CD14-positive monocyte (primary cell): ENCODE results near the gene MRPS34. TPM values are rescaled to one million over a fixed set of nuclear protein-coding genes. Genes with fewer than 3 reads are reported as not detected.

Experiments
- DNase-seq, 3 donors: peaks; one replicate each; pipeline ENCODE4 v3.0.0-alpha.2; 2011 to 2022
- H2AFZ ChIP-seq: 2 replicates; pipeline ENCODE4 v1.6.0; 2012; ENCODE audit warnings: mild to moderate bottlenecking, low read depth, low read length, inconsistent platforms; ENCODE audit not compliant: insufficient read depth, poor library complexity, severe bottlenecking
- H3K27ac ChIP-seq, 2 donors: 1 replicate in 1 of 2; 2 replicates in 1 of 2; pipeline ENCODE4 v1.5.1; 2012 to 2013; ENCODE audit warnings: low read length in 2 of 2, control low read depth in 1 of 2, inconsistent platforms in 1 of 2, low read depth in 1 of 2, mild to moderate bottlenecking in 1 of 2
- H3K27me3 ChIP-seq, 2 donors: one replicate each; pipeline versions ENCODE4 v1.6.0 to v1.6.1; 2011 to 2013; ENCODE audit warnings: low read length in 2 of 2; ENCODE audit not compliant: control insufficient read depth in 2 of 2, insufficient read depth in 2 of 2
- H3K36me3 ChIP-seq, 2 donors: replicated peaks in 1 of 2; 1 replicate in 1 of 2; 2 replicates in 1 of 2; pipeline versions ENCODE4 v1.5.1 to v1.6.1; 2012 to 2013; ENCODE audit warnings: low read length in 2 of 2, control low read depth in 1 of 2, inconsistent platforms in 1 of 2, mild to moderate bottlenecking in 1 of 2; ENCODE audit not compliant: insufficient read depth in 2 of 2, control insufficient read depth in 1 of 2
- H3K4me1 ChIP-seq, 2 donors: 1 replicate in 1 of 2; 2 replicates in 1 of 2; pipeline versions ENCODE4 v1.5.1 to v1.6.1; 2012 to 2013; ENCODE audit warnings: low read length in 2 of 2, control low read depth in 1 of 2, inconsistent platforms in 1 of 2, mild to moderate bottlenecking in 1 of 2, moderate library complexity in 1 of 2; ENCODE audit not compliant: insufficient read depth in 2 of 2, control insufficient read depth in 1 of 2
- H3K4me2 ChIP-seq: replicated peaks from 2 replicates; pipeline ENCODE3; 2012; ENCODE audit warnings: low read length, moderate library complexity, mild to moderate bottlenecking; ENCODE audit not compliant: poor library complexity, severe bottlenecking; ENCODE audit errors: extremely low read depth
- H3K4me3 ChIP-seq, 3 experiments: fragments of 200-600 bp in 1 of 3; sonication (generic) in 1 of 3; replicated peaks in 1 of 3; 1 replicate in 2 of 3; 2 replicates in 1 of 3; pipeline ENCODE4 v1.5.1; 2011 to 2013; ENCODE audit warnings: low read length in 3 of 3, mild to moderate bottlenecking in 3 of 3, control low read depth in 2 of 3, low read depth in 2 of 3, inconsistent platforms in 1 of 3, moderate library complexity in 1 of 3
- H3K79me2 ChIP-seq: 2 replicates; pipeline ENCODE4 v1.6.0; 2012; ENCODE audit warnings: mild to moderate bottlenecking, control low read depth, inconsistent platforms, low read length, moderate library complexity; ENCODE audit not compliant: insufficient read depth
- H3K9ac ChIP-seq: 2 replicates; pipeline ENCODE4 v1.6.0; 2017; ENCODE audit warnings: low read length, mild to moderate bottlenecking; ENCODE audit not compliant: insufficient read depth, poor library complexity, severe bottlenecking
- H3K9me3 ChIP-seq, 2 donors: replicated peaks in 1 of 2; 1 replicate in 1 of 2; 2 replicates in 1 of 2; pipeline versions ENCODE4 v1.5.1 to v1.6.1; 2012 to 2013; ENCODE audit warnings: low read length in 2 of 2, control low read depth in 1 of 2; ENCODE audit not compliant: control insufficient read depth in 1 of 2, insufficient read depth in 1 of 2
- H4K20me1 ChIP-seq: 2 replicates; pipeline ENCODE4 v1.6.0; 2012; ENCODE audit warnings: mild to moderate bottlenecking, low read length, control low read depth, moderate library complexity; ENCODE audit not compliant: insufficient read depth
- H3K27ac Mint-ChIP-seq, 7 donors: one replicate each; pipeline ENCODE4 v1.8.0; 2020; ENCODE audit warnings: mild to moderate bottlenecking in 7 of 7, mixed read lengths in 7 of 7, moderate library complexity in 6 of 7, inconsistent platforms in 2 of 7
- H3K27me3 Mint-ChIP-seq, 3 donors: one replicate each; pipeline ENCODE4 v1.8.0; 2021 to 2022; ENCODE audit warnings: low read depth in 3 of 3, mild to moderate bottlenecking in 3 of 3, mixed read lengths in 3 of 3, moderate library complexity in 3 of 3, inconsistent platforms in 1 of 3
- H3K36me3 Mint-ChIP-seq, 2 donors: one replicate each; pipeline ENCODE4 v1.8.0; 2020; ENCODE audit warnings: mixed read lengths in 2 of 2, inconsistent platforms in 1 of 2, mild to moderate bottlenecking in 1 of 2
- H3K4me1 Mint-ChIP-seq: one replicate; pipeline ENCODE4 v1.8.0; 2020; ENCODE audit warnings: mild to moderate bottlenecking, mixed read lengths
- H3K4me3 Mint-ChIP-seq, 2 donors: one replicate each; pipeline ENCODE4 v1.8.0; 2020; ENCODE audit warnings: mild to moderate bottlenecking in 2 of 2, mixed read lengths in 2 of 2, moderate library complexity in 1 of 2
- H3K9me3 Mint-ChIP-seq, 7 donors: one replicate each; pipeline ENCODE4 v1.8.0; 2020 to 2022; ENCODE audit warnings: mixed read lengths in 7 of 7, mild to moderate bottlenecking in 6 of 7, moderate library complexity in 6 of 7, inconsistent platforms in 2 of 7
- WGBS: methylation state at CpG from one replicate; pipeline ENCODE4 v1.1.5; 2013; ENCODE audit warnings: missing lambda C conversion rate; ENCODE audit not compliant: insufficient coverage; 5-methylcytosine and 5-hydroxymethylcytosine counted together
- intact Hi-C, 2 donors: fragments of 100-400 bp; cut with micrococcal nuclease; formaldehyde crosslinking; loops; one replicate each; pipeline versions ENCODE4 v1.15.0 to v1.15.1; 2023
- polyA plus RNA-seq, 3 donors: library from polyadenylated mRNA; depleted of rRNA in 1 of 3; unstranded in 2 of 3; stranded (reverse) in 1 of 3; fragments of 300-500 nt in 2 of 3; fragments of >200 nt in 1 of 3; fragmentation: Illumina TruSeq in 2 of 3; gene quantifications; 1 replicate in 2 of 3; 2 replicates in 1 of 3; pipeline ENCODE4 v1.2.3, GENCODE V29; 2012 to 2021
- TF ChIP-seq, protein P1 (sequence below): fragments of 200-600 bp; IDR thresholded peaks from one replicate; pipeline ENCODE4 v1.8.0; 2022; ENCODE audit warnings: antibody characterized with exemption, mild to moderate bottlenecking

The MRPS34 gene
- polyA plus RNA-seq, 3 donors = 34.5 to 137 (median 109) TPM

DNA sequence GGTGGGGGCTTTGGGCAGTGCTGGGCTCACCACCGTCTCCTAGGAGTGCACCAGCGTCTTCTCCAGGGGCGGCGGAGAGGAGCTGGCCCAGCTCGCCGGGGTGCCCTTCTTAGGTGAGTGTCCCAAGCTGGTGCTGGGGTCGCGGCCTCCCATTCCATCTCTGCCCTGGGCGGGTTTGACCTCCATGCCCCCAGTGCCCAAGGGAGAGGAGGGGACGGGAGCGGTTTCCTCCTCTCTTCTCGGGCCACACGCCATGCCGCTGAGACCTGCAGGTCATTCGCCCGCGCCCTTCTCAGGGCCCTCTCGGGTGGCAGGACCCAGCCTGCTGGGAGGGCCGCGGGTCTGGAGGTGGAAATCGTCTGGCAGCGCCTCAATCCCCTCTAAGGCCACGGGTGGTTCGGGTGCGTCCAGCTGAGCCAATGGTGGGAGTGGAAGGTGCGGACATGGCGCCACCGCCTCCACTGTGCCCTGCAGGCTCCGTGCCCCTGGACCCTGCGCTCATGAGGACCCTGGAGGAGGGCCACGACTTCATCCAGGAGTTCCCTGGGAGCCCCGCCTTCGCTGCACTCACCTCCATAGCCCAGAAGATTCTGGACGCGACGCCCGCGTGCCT, 15.3 kb upstream of the MRPS34 start:
- no peak for DNase-seq
- Histone ChIP-seq H4K20me1 (peaks cover 33% of the 10 kb centered on the region), H3K79me2 (peaks cover 36% of the 10 kb centered on the region), H3K9me3 (no peaks in the 10 kb centered on the region), H2AFZ (no peak overlapping the region), H3K27me3 (no peaks in the 10 kb centered on the region), H3K4me3 (no peak overlapping the region), H3K4me2 (no peak overlapping the region), H3K27ac (no peak overlapping the region), H3K4me1 (peaks cover 11 to 12% of the 10 kb centered on the region in 2 donors), H3K36me3 (peaks cover 42 to 44% of the 10 kb centered on the region in 2 donors), H3K9ac (no peak overlapping the region)
- peaks cover 18 to 55% of the 10 kb centered on the region in 2 donors for H3K36me3 Mint-ChIP-seq
- TF ChIP-seq, protein P1, sequence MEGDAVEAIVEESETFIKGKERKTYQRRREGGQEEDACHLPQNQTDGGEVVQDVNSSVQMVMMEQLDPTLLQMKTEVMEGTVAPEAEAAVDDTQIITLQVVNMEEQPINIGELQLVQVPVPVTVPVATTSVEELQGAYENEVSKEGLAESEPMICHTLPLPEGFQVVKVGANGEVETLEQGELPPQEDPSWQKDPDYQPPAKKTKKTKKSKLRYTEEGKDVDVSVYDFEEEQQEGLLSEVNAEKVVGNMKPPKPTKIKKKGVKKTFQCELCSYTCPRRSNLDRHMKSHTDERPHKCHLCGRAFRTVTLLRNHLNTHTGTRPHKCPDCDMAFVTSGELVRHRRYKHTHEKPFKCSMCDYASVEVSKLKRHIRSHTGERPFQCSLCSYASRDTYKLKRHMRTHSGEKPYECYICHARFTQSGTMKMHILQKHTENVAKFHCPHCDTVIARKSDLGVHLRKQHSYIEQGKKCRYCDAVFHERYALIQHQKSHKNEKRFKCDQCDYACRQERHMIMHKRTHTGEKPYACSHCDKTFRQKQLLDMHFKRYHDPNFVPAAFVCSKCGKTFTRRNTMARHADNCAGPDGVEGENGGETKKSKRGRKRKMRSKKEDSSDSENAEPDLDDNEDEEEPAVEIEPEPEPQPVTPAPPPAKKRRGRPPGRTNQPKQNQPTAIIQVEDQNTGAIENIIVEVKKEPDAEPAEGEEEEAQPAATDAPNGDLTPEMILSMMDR = no peak
- H3K27me3 Mint-ChIP-seq = no peaks in the 10 kb centered on the region
- no peak overlapping the region for H3K4me3 Mint-ChIP-seq
- no peaks in the 10 kb centered on the region for H3K9me3 Mint-ChIP-seq
- intact Hi-C loops = loop anchor here in 1 of 2 donors (10.0 kb wide), 2 partner anchors 83 to 363 kb away; partner anchors contain the start of genes MAPK8IP3 and UQCC4
- H3K4me1 Mint-ChIP-seq = peaks cover 12% of the 10 kb centered on the region
- WGBS = 99% methylated on average over 33 of the region's 38 CpGs
- H3K27ac Mint-ChIP-seq = no peak overlapping the region

DNA sequence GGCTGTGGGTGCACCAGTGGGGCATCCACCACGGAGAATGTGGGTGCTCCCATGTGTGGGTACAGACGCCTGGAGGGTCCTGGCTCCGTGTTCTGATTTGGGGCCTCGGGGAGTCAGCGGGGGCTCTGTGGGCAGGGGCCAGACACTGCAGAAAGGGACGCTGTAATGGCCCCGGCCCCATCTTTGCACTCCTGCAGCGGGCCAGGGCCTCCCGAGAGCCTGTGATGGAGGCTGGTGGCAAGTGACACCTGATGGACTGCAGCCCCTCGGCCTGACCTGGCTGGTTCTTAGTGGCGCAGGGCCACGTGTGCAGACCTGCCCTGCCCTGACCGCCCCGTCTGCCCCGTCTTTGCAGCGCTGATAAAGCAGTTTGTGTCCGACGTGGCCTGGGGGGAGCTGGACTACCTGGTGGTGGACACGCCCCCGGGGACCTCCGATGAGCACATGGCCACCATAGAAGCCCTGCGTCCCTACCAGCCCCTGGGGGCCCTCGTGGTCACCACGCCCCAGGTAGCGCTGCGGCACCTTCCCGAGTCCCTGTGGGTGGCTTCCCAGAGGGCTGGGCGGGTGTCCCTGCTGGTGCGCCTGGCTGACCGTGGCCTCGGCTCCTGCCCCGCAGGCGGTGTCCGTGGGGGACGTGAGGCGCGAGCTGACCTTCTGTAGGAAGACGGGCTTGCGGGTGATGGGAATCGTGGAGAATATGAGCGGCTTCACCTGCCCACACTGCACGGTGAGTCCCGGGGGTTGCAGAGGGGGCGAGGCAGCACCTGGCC, 14.6 kb upstream of the MRPS34 start:
- H3K4me3 ChIP-seq = no peak overlapping the region
- peak overlapping the region in 1 of 7 donors; percentile 41 for H3K27ac Mint-ChIP-seq
- intact Hi-C loops = loop anchor here in 1 of 2 donors (10.0 kb wide), 2 partner anchors 83 to 363 kb away; partner anchors contain the start of genes MAPK8IP3 and UQCC4
- no peak overlapping the region for H3K4me2 ChIP-seq
- H4K20me1 ChIP-seq = peaks cover 33% of the 10 kb centered on the region
- TF ChIP-seq, protein P1 = no peak
- no peak for DNase-seq
- H3K9me3 Mint-ChIP-seq = no peaks in the 10 kb centered on the region
- no peaks in the 10 kb centered on the region for H3K9me3 ChIP-seq
- H3K27me3 Mint-ChIP-seq = no peaks in the 10 kb centered on the region
- H3K36me3 ChIP-seq = peaks cover 42 to 44% of the 10 kb centered on the region in 2 donors
- H3K36me3 Mint-ChIP-seq = peaks cover 18 to 55% of the 10 kb centered on the region in 2 donors
- H2AFZ ChIP-seq = no peak overlapping the region
- H3K9ac ChIP-seq = no peak overlapping the region
- H3K4me1 Mint-ChIP-seq = peaks cover 12% of the 10 kb centered on the region
- H3K27me3 ChIP-seq = no peaks in the 10 kb centered on the region
- H3K79me2 ChIP-seq = peaks cover 39% of the 10 kb centered on the region
- no peak overlapping the region for H3K27ac ChIP-seq
- WGBS = 96% methylated on average over 44 of the region's 44 CpGs
- no peak overlapping the region for H3K4me3 Mint-ChIP-seq
- H3K4me1 ChIP-seq = peaks cover 12 to 14% of the 10 kb centered on the region in 2 donors
